ENCODE measurements around the gene MACROD2. TPM values are rescaled to one million over a fixed set of nuclear protein-coding genes. Genes with fewer than 3 reads are reported as not detected.

MACROD2 gene
- total and polyA plus RNA-seq, 2 donors (not counting 1 experiment from before 2014, with no cell fraction given), result 5.3 to 6.7 TPM

DNA sequence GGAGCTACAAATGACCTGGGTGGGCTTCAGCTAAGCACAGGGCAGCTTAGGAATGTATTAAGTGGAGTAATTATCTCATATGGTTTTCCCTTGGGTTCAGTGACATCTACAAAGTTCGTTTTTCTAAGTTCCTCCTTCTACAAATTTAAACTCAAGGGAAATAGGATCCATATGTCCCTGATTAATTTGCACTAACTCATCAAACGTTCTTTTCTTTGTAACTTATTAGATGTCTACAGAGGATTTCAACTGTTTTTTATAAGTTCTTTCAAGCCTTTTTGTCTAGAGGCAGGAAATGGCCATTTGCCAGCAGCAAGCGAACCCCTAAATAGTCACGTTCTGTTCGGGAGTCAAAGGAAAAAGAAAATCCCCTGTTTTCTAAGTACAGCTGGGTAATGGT, 1517.6 kb downstream of the MACROD2 start:
- H3K4me1 ChIP-seq (ENCODE audit: control insufficient read depth in 2 of 2, insufficient read depth in 2 of 2, low read length in 2 of 2), result no peaks in the 10 kb centered on the region
- DNase-seq, result no peak
- POLR2A ChIA-PET, result no interaction called here
- H3K9me3 ChIP-seq (ENCODE audit: control extremely low read depth in 1 of 3, control insufficient read depth in 2 of 3, insufficient read depth in 1 of 3, low read length in 2 of 3), result no peaks in the 10 kb centered on the region
- no peak overlapping the region for H3K9ac ChIP-seq (ENCODE audit: low read length)
- H4K20me1 ChIP-seq (ENCODE audit: control insufficient read depth, insufficient read depth, low read length, poor library complexity, severe bottlenecking), result no peaks in the 10 kb centered on the region
- TF ChIP-seq, protein P1, sequence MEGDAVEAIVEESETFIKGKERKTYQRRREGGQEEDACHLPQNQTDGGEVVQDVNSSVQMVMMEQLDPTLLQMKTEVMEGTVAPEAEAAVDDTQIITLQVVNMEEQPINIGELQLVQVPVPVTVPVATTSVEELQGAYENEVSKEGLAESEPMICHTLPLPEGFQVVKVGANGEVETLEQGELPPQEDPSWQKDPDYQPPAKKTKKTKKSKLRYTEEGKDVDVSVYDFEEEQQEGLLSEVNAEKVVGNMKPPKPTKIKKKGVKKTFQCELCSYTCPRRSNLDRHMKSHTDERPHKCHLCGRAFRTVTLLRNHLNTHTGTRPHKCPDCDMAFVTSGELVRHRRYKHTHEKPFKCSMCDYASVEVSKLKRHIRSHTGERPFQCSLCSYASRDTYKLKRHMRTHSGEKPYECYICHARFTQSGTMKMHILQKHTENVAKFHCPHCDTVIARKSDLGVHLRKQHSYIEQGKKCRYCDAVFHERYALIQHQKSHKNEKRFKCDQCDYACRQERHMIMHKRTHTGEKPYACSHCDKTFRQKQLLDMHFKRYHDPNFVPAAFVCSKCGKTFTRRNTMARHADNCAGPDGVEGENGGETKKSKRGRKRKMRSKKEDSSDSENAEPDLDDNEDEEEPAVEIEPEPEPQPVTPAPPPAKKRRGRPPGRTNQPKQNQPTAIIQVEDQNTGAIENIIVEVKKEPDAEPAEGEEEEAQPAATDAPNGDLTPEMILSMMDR (IDR thresholded peaks at IDR 0.05), result no peak
- no peak for TF ChIP-seq EZH2 (IDR thresholded peaks at IDR 0.05; ENCODE audit: borderline replicate concordance, insufficient read depth, low read depth, low read length, poor library complexity, severe bottlenecking)
- no peaks in the 10 kb centered on the region for H3K36me3 ChIP-seq (replicated peaks in 1 of 2; ENCODE audit: control extremely low read depth in 1 of 2, control insufficient read depth in 1 of 2, extremely low read depth in 1 of 2, insufficient read depth in 2 of 2, low read length in 1 of 2)
- no peak overlapping the region for H3K4me2 ChIP-seq (replicated peaks; ENCODE audit: low read depth, low read length, poor library complexity, severe bottlenecking)
- H3K79me2 ChIP-seq (ENCODE audit: control insufficient read depth, insufficient read depth, low read length), result no peaks in the 10 kb centered on the region
- no CpG with 5 or more reads among the region's 5 CpGs for WGBS (ENCODE audit: insufficient coverage)
- no peak overlapping the region for H3K4me3 ChIP-seq (ENCODE audit: control extremely low read depth in 1 of 5, extremely low read depth in 1 of 5, insufficient read depth in 1 of 5, low read depth in 2 of 5, low read length in 4 of 5)
- no peak overlapping the region for H3K4me3 Mint-ChIP-seq
- CTCF ChIA-PET, result no interaction called here
- H3K9me3 Mint-ChIP-seq (ENCODE audit: insufficient read depth), result no peaks in the 10 kb centered on the region
- no peak overlapping the region for H3K27ac ChIP-seq (ENCODE audit: low read length in 2 of 2)
- H2AFZ ChIP-seq (ENCODE audit: insufficient read depth, low read depth, low read length, poor library complexity, severe bottlenecking), result no peak overlapping the region
- no peak overlapping the region for H3K27ac Mint-ChIP-seq
- peaks cover 6% of the 10 kb centered on the region for H3K4me1 Mint-ChIP-seq
- H3K27me3 ChIP-seq (replicated peaks in 1 of 4; ENCODE audit: control extremely low read depth in 1 of 4, control insufficient read depth in 3 of 4, insufficient read depth in 4 of 4, low read length in 3 of 4), result no peaks in the 10 kb centered on the region
- no peak for ATAC-seq (ENCODE audit: low read depth)
- intact Hi-C loops (cut with micrococcal nuclease), result no loop called here
- peaks cover 4% of the 10 kb centered on the region for H3K27me3 Mint-ChIP-seq

DNA sequence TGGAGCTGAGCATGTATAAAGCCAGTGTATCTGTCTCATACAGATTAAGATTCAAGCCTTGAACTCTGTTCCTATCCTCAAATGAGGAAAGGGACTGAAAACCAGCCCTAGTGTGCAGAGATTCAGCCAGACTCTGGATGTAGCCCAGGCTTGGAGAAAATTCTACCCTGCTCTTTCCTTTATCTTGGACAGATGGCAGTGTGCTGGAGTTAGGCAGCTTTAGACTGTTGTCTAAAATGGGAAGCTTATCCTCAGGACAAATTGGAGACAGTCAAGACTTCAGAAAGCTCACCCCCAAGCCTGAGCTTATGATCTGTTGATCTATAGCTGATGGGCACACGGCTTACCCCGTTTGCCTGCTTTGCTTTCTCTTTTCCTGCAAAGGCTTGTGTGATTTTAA, 1520.4 kb downstream of the MACROD2 start:
- Histone ChIP-seq H4K20me1 (ENCODE audit: control insufficient read depth, insufficient read depth, low read length, poor library complexity, severe bottlenecking) (no peaks in the 10 kb centered on the region), H3K79me2 (ENCODE audit: control insufficient read depth, insufficient read depth, low read length) (no peaks in the 10 kb centered on the region), H3K4me3 (ENCODE audit: control extremely low read depth in 1 of 5, extremely low read depth in 1 of 5, insufficient read depth in 1 of 5, low read depth in 2 of 5, low read length in 4 of 5) (no peak overlapping the region), H3K36me3 (replicated peaks in 1 of 2; ENCODE audit: control extremely low read depth in 1 of 2, control insufficient read depth in 1 of 2, extremely low read depth in 1 of 2, insufficient read depth in 2 of 2, low read length in 1 of 2) (no peaks in the 10 kb centered on the region), H3K4me1 (ENCODE audit: control insufficient read depth in 2 of 2, insufficient read depth in 2 of 2, low read length in 2 of 2) (no peaks in the 10 kb centered on the region), H3K4me2 (replicated peaks; ENCODE audit: low read depth, low read length, poor library complexity, severe bottlenecking) (no peak overlapping the region), H3K9ac (ENCODE audit: low read length) (no peak overlapping the region), H2AFZ (ENCODE audit: insufficient read depth, low read depth, low read length, poor library complexity, severe bottlenecking) (no peak overlapping the region), H3K9me3 (ENCODE audit: control extremely low read depth in 1 of 3, control insufficient read depth in 2 of 3, insufficient read depth in 1 of 3, low read length in 2 of 3) (no peaks in the 10 kb centered on the region), H3K27ac (ENCODE audit: low read length in 2 of 2) (no peak overlapping the region), H3K27me3 (replicated peaks in 1 of 4; ENCODE audit: control extremely low read depth in 1 of 4, control insufficient read depth in 3 of 4, insufficient read depth in 4 of 4, low read length in 3 of 4) (no peaks in the 10 kb centered on the region)
- TF ChIP-seq, protein P1 (IDR thresholded peaks at IDR 0.05), result no peak
- no peak for TF ChIP-seq EZH2 (IDR thresholded peaks at IDR 0.05; ENCODE audit: borderline replicate concordance, insufficient read depth, low read depth, low read length, poor library complexity, severe bottlenecking)
- Mint-ChIP-seq H3K9me3 (ENCODE audit: insufficient read depth) (no peaks in the 10 kb centered on the region), H3K4me1 (peaks cover 6% of the 10 kb centered on the region), H3K27me3 (peaks cover 4% of the 10 kb centered on the region), H3K27ac (no peak overlapping the region), H3K4me3 (no peak overlapping the region)
- intact Hi-C loops (cut with micrococcal nuclease), result no loop called here
- POLR2A ChIA-PET, result no interaction called here
- CTCF ChIA-PET, result no interaction called here
- DNase-seq (no peak), ATAC-seq (ENCODE audit: low read depth) (no peak)
- WGBS (ENCODE audit: insufficient coverage), result 88% methylated on average over 1 of the region's 2 CpGs
